Measurements from ENCODE around the gene CRYGS.

GRCh38 chr3:186580785-186581184 is 36.6 kb upstream of the CRYGS start:
- TF ChIP-seq FOSL2 (IDR thresholded peaks at IDR 0.05) (no peak), FOSL2 (CRISPR knock-in tag; IDR thresholded peaks at IDR 0.05) (no peak), MYC (IDR thresholded peaks at IDR 0.05; ENCODE audit: borderline replicate concordance, low read length) (no peak), CTCF (IDR thresholded peaks at IDR 0.05) (no peak), HEYL (CRISPR knock-in tag; IDR thresholded peaks at IDR 0.05) (no peak), POLR2A (IDR thresholded peaks at IDR 0.05; ENCODE audit: low read length) (no peak), JUN (IDR thresholded peaks at IDR 0.05) (no peak), ELK1 (IDR thresholded peaks at IDR 0.05; ENCODE audit: low read depth, low read length) (no peak), HOXA7 (CRISPR knock-in tag; IDR thresholded peaks at IDR 0.05) (no peak), NR3C1 (IDR thresholded peaks at IDR 0.05) (no peak), MAX (IDR thresholded peaks at IDR 0.05) (no peak), RCOR1 (IDR thresholded peaks at IDR 0.05; ENCODE audit: low read depth, low read length) (no peak)

All from A549 (cell line).